DOHH2 (cell line): ENCODE measurements around the gene GPR137C.

Experiments used
- EZH2phosphoT487 ChIP-seq: fragments of 200-600 bp; sonication (generic); IDR thresholded peaks from 2 replicates; pipeline ENCODE4 v1.6.1; 2017; ENCODE audit warnings: borderline replicate concordance, mild to moderate bottlenecking, antibody characterized with exemption, low read length, moderate library complexity, mixed read lengths
- TF ChIP-seq, protein P1 (sequence below): fragments of 200-600 bp; sonication (generic); IDR thresholded peaks from one replicate; pipeline ENCODE4 v1.5.1; 2014; ENCODE audit warnings: antibody characterized with exemption, mild to moderate bottlenecking, low read depth, low read length; ENCODE audit not compliant: poor library complexity, severe bottlenecking

- TF ChIP-seq, protein P1, sequence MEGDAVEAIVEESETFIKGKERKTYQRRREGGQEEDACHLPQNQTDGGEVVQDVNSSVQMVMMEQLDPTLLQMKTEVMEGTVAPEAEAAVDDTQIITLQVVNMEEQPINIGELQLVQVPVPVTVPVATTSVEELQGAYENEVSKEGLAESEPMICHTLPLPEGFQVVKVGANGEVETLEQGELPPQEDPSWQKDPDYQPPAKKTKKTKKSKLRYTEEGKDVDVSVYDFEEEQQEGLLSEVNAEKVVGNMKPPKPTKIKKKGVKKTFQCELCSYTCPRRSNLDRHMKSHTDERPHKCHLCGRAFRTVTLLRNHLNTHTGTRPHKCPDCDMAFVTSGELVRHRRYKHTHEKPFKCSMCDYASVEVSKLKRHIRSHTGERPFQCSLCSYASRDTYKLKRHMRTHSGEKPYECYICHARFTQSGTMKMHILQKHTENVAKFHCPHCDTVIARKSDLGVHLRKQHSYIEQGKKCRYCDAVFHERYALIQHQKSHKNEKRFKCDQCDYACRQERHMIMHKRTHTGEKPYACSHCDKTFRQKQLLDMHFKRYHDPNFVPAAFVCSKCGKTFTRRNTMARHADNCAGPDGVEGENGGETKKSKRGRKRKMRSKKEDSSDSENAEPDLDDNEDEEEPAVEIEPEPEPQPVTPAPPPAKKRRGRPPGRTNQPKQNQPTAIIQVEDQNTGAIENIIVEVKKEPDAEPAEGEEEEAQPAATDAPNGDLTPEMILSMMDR, result no peak
- TF ChIP-seq EZH2phosphoT487, result no peak
Measured at GRCh38 chr14:52656905-52657304, 104.3 kb downstream of the GPR137C start.
